Ovary (tissue), 9 donors: Measurements from ENCODE around the gene ELAVL1. TPM values are rescaled to one million over a fixed set of nuclear protein-coding genes. Genes with fewer than 3 reads are reported as not detected.

Experiments
- DNase-seq, 5 donors: peaks; one replicate each; pipeline ENCODE4 v3.0.0-alpha.2; 2019 to 2020
- H3K27ac ChIP-seq, 2 donors: fragments of 200-600 bp; one replicate each; pipeline versions ENCODE4 v1.5.1 to v1.8.0; 2019 to 2022
- H3K27me3 ChIP-seq: fragments of 200-600 bp; one replicate; pipeline ENCODE4 v1.8.0; 2022
- H3K36me3 ChIP-seq: fragments of 200-600 bp; sonication (generic); one replicate; pipeline ENCODE4 v1.5.1; 2019
- H3K4me1 ChIP-seq: one replicate; pipeline ENCODE4 v1.8.1; 2013; ENCODE audit warnings: mild to moderate bottlenecking, moderate library complexity; ENCODE audit not compliant: insufficient read depth
- H3K4me3 ChIP-seq: fragments of 200-600 bp; sonication (generic); one replicate; pipeline ENCODE4 v1.5.1; 2017
- H3K9me3 ChIP-seq, 2 donors: fragments of 200-600 bp in 1 of 2; sonication (generic) in 1 of 2; one replicate each; pipeline versions ENCODE4 v1.5.1 to v1.8.1; 2013 to 2019; ENCODE audit warnings: mild to moderate bottlenecking in 1 of 2, moderate library complexity in 1 of 2
- EP300 ChIP-seq: sonication (generic); formaldehyde crosslinking; IDR thresholded peaks from one replicate; pipeline ENCODE4 v1.6.1; 2017; ENCODE audit warnings: antibody characterized with exemption
- POLR2A ChIP-seq: fragments of 450-650 bp; IDR thresholded peaks from one replicate; pipeline ENCODE4 v1.6.1; 2017; ENCODE audit warnings: antibody characterized with exemption, mild to moderate bottlenecking, moderate library complexity
- WGBS, 3 donors: extraction: QIAGEN DNeasy Blood & Tissue Kit in 1 of 3; methylation state at CpG; one replicate each; pipeline versions ENCODE4 v1.1.5 to v1.1.7; 2013 to 2017; 5-methylcytosine and 5-hydroxymethylcytosine counted together
- intact Hi-C, 4 donors: fragments of 100-400 bp; cut with DNase I; formaldehyde crosslinking; loops; one replicate each; pipeline versions ENCODE4 v1.11.0 to v1.15.1; 2022 to 2023
- polyA plus RNA-seq, 2 donors: library from polyadenylated mRNA; stranded (reverse); fragments of 200-250 nt in 1 of 2; fragments of 350-450 nt in 1 of 2; fragmentation: Illumina TruSeq in 1 of 2; extraction: RNeasy Lipid Tissue Mini Kit (QIAGEN cat#74804) in 1 of 2; gene quantifications; one replicate each; pipeline ENCODE4 v1.2.3, GENCODE V29; 2013 to 2014
- total RNA-seq, 7 donors: library from RNA; depleted of rRNA in 2 of 7; stranded (reverse); fragments of >200 nt in 2 of 7; fragmentation: NEBNext Ultra II Directional in 3 of 7; extraction: Animal tissue kit (Norgen Biotek cat#: 25700) in 3 of 7; gene quantifications; one replicate each; pipeline versions ENCODE4 v1.1.0 to v1.2.4, GENCODE V29; 2016 to 2023
- TF ChIP-seq, protein P1 (sequence below), 3 donors: fragments of 450-650 bp in 2 of 3; fragments of 200-600 bp in 1 of 3; IDR thresholded peaks; one replicate each; pipeline versions ENCODE4 v1.5.1 to v1.8.0; 2016 to 2022; ENCODE audit warnings: antibody characterized with exemption in 3 of 3, mild to moderate bottlenecking in 1 of 3
- donor health status: DM: no; HTN: no; CAD: no; lungs with moderate emphysema.
- donor health status: DM: no; HTN: no; CAD: no.
- donor health status: Bipolar disorder and iron deficiency.
- donor health status: DM: yes; HTN: yes; CAD: no.
- donor health status: DM: no; HTN: no; CAD: no.
- donor health status: DM: yes; HTN: yes; CAD: no.

ELAVL1 gene
- total and polyA plus RNA-seq, 9 donors, result 13.8 to 78.4 (median 63.5) TPM

GRCh38 chr19:7933828-7934725 is 71.4 kb downstream of the ELAVL1 start:
- Histone ChIP-seq H3K9me3 (no peaks in the 10 kb centered on the region), H3K4me3 (no peak overlapping the region), H3K27me3 (no peaks in the 10 kb centered on the region), H3K27ac (no peak overlapping the region), H3K36me3 (no peaks in the 10 kb centered on the region), H3K4me1 (peaks cover 6% of the 10 kb centered on the region)
- TF ChIP-seq POLR2A (no peak), EP300 (no peak)
- TF ChIP-seq, protein P1, sequence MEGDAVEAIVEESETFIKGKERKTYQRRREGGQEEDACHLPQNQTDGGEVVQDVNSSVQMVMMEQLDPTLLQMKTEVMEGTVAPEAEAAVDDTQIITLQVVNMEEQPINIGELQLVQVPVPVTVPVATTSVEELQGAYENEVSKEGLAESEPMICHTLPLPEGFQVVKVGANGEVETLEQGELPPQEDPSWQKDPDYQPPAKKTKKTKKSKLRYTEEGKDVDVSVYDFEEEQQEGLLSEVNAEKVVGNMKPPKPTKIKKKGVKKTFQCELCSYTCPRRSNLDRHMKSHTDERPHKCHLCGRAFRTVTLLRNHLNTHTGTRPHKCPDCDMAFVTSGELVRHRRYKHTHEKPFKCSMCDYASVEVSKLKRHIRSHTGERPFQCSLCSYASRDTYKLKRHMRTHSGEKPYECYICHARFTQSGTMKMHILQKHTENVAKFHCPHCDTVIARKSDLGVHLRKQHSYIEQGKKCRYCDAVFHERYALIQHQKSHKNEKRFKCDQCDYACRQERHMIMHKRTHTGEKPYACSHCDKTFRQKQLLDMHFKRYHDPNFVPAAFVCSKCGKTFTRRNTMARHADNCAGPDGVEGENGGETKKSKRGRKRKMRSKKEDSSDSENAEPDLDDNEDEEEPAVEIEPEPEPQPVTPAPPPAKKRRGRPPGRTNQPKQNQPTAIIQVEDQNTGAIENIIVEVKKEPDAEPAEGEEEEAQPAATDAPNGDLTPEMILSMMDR (IDR thresholded peaks at IDR 0.05), result no peak
- WGBS, 3 donors, result 84 to 85% (median 85%) methylated on average over 48 to 55 of the region's 55 CpGs
- DNase-seq, result peak in 1 of 5 donors; percentile 12
- intact Hi-C loops, result no loop called here

- TF ChIP-seq POLR2A, result no peak
- TF ChIP-seq, protein P1 (IDR thresholded peaks at IDR 0.05), result no peak
- TF ChIP-seq EP300, result no peak
- intact Hi-C loops, result no loop called here
- Histone ChIP-seq H3K27ac (no peak overlapping the region), H3K9me3 (no peaks in the 10 kb centered on the region), H3K27me3 (no peaks in the 10 kb centered on the region), H3K4me3 (no peak overlapping the region), H3K36me3 (no peaks in the 10 kb centered on the region), H3K4me1 (peaks cover 7% of the 10 kb centered on the region)
- WGBS, 3 donors, result 72 to 88% (median 82%) methylated on average over 13 to 14 of the region's 14 CpGs
- no peak for DNase-seq
Observed at GRCh38 chr19:7933411-7933810, 72.0 kb downstream of the ELAVL1 start.

GRCh38 chr19:7932930-7933300 is 72.5 kb downstream of the ELAVL1 start:
- Histone ChIP-seq H3K27me3 (no peaks in the 10 kb centered on the region), H3K4me3 (no peak overlapping the region), H3K4me1 (peaks cover 10% of the 10 kb centered on the region), H3K36me3 (no peaks in the 10 kb centered on the region), H3K9me3 (no peaks in the 10 kb centered on the region), H3K27ac (no peak overlapping the region)
- WGBS, 3 donors, result 90 to 93% (median 91%) methylated on average over 7 to 10 of the region's 10 CpGs
- intact Hi-C loops, result no loop called here
- peak in 1 of 5 donors; percentile 37 for DNase-seq
- TF ChIP-seq, protein P1 (IDR thresholded peaks at IDR 0.05), result no peak
- TF ChIP-seq EP300, result no peak
- no peak for TF ChIP-seq POLR2A

GRCh38 chr19:7932276-7932929 is 73.0 kb downstream of the ELAVL1 start:
- no peaks in the 10 kb centered on the region for H3K27me3 ChIP-seq
- H3K36me3 ChIP-seq, result no peaks in the 10 kb centered on the region
- H3K9me3 ChIP-seq, result no peaks in the 10 kb centered on the region
- H3K4me3 ChIP-seq, result no peak overlapping the region
- no peak overlapping the region for H3K27ac ChIP-seq
- WGBS, 3 donors, result 88 to 90% (median 89%) methylated on average over 29 to 32 of the region's 32 CpGs
- peak in 4 of 5 donors; percentile 13 to 37 (median 28) for DNase-seq
- TF ChIP-seq, protein P1 (IDR thresholded peaks at IDR 0.05), result no peak
- TF ChIP-seq POLR2A (no peak), EP300 (no peak)
- intact Hi-C loops, result no loop called here
- peaks cover 15% of the 10 kb centered on the region for H3K4me1 ChIP-seq
